ENCODE results near the gene RAB11FIP3. TPM values are rescaled to one million over a fixed set of nuclear protein-coding genes. Genes with fewer than 3 reads are reported as not detected.

The RAB11FIP3 gene
- total and polyA plus RNA-seq, 9 of the 15 experiments (the other 6 are each of a cell fraction or from before 2014, with no cell fraction given): 0.46 to 13.1 (median 4.3) TPM

- TF ChIP-seq SRSF9 (IDR thresholded peaks at IDR 0.05; ENCODE audit: borderline replicate concordance, low read depth, low read length) (no peak), ZNF79 (CRISPR knock-in tag; IDR thresholded peaks at IDR 0.05; ENCODE audit: low read depth) (no peak), CC2D1A (IDR thresholded peaks at IDR 0.05) (peak; percentile 44; the same call in 1 of the 2 replicates), PBX2 (CRISPR knock-in tag; IDR thresholded peaks at IDR 0.05; ENCODE audit: low read depth) (no peak), PBX2 (tag; conservative IDR thresholded peaks at IDR 0.05; ENCODE audit: low read depth) (no peak), CREB1 (IDR thresholded peaks at IDR 0.05) (no peak), CREB1 (CRISPR knock-in tag; IDR thresholded peaks at IDR 0.05) (peak; percentile 45; the same call in 1 of the 2 replicates), RREB1 (CRISPR knock-in tag; IDR thresholded peaks at IDR 0.05) (no peak), NFRKB (IDR thresholded peaks at IDR 0.05; ENCODE audit: low read depth) (no peak), TRIM25 (IDR thresholded peaks at IDR 0.05; ENCODE audit: borderline replicate concordance) (no peak), PCBP1 (IDR thresholded peaks at IDR 0.05; ENCODE audit: low read depth, low read length, poor library complexity, severe bottlenecking) (no peak), SMARCA4 (IDR thresholded peaks at IDR 0.05) (no peak), CEBPG (CRISPR knock-in tag; IDR thresholded peaks at IDR 0.05) (no peak; the same call in 1 of the 2 replicates), CEBPG (tag; conservative IDR thresholded peaks at IDR 0.05 in 1 of 2, IDR thresholded peaks at IDR 0.05 in 1 of 2) (no peak), ELK3 (CRISPR knock-in tag; IDR thresholded peaks at IDR 0.05) (no peak), TFAM (CRISPR knock-in tag; conservative IDR thresholded peaks at IDR 0.05) (no peak), HLTF (IDR thresholded peaks at IDR 0.05) (no peak), CHD4 (IDR thresholded peaks at IDR 0.05; ENCODE audit: insufficient read depth, insufficient replicate concordance, low read depth, low read length, poor library complexity, severe bottlenecking) (peak; percentile 52)
These were observed 33.5 kb upstream of the RAB11FIP3 start (continued) for GRCh38 chr16:391885-392335.

Data from K562 (cell line).